Inflammatory macrophage treated with lipopolysaccharide for 4 hours (primary cell): ENCODE measurements around the gene TSC2.
"Not testable (repeated sequence)": the region's sequence is repeated elsewhere in the genome, so short reads cannot be mapped to it uniquely, and the experiment has no call there.

ENCODE experiments used
- DNase-seq: peaks from one replicate; pipeline ENCODE4 v3.0.0-alpha.2; 2020

TSC2 gene

GRCh38 chr16:2011726-2012125 is 36.1 kb upstream of the TSC2 start:
- not testable (repeated sequence) for DNase-seq

GRCh38 chr16:2013527-2013926 is 34.3 kb upstream of the TSC2 start:
- DNase-seq: no peak

- peak; percentile 86 for DNase-seq
Measured at GRCh38 chr16:2015117-2015946, 32.5 kb upstream of the TSC2 start.

- no peak for DNase-seq
Measured at GRCh38 chr16:2015947-2016208, 31.9 kb upstream of the TSC2 start.

DNA sequence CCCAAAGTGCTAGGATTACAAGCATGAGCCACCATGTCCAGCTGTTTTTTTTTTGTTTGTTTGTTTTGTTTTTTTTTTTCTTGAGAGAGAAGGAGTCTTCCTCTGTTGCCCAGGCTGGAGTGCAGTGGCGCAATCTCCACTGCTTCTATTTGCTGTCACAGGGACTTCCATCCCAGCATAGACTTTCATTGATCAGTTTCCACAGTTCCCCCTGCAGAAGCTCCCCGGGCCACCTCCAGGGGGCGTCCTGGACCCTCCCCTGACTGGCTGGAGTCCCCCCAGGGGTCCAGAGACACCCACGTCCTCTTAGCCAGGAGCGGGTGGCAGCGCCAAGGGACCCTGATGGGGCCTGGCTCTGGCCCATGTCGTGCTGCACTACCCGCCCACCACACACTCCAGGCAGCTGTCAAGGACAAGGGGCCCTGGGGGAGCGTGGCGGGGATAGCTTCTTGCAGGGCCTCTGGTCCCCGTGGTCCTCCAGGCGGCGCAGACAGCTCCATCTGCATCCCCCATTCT is 31.3 kb upstream of the TSC2 start:
- DNase-seq: no peak

- no peak for DNase-seq
Measured at GRCh38 chr16:2019518-2019920, 28.3 kb upstream of the TSC2 start, which contains the start of gene NPW. TSS of gene NPW (plus strand) at chr16:2019785.

DNA sequence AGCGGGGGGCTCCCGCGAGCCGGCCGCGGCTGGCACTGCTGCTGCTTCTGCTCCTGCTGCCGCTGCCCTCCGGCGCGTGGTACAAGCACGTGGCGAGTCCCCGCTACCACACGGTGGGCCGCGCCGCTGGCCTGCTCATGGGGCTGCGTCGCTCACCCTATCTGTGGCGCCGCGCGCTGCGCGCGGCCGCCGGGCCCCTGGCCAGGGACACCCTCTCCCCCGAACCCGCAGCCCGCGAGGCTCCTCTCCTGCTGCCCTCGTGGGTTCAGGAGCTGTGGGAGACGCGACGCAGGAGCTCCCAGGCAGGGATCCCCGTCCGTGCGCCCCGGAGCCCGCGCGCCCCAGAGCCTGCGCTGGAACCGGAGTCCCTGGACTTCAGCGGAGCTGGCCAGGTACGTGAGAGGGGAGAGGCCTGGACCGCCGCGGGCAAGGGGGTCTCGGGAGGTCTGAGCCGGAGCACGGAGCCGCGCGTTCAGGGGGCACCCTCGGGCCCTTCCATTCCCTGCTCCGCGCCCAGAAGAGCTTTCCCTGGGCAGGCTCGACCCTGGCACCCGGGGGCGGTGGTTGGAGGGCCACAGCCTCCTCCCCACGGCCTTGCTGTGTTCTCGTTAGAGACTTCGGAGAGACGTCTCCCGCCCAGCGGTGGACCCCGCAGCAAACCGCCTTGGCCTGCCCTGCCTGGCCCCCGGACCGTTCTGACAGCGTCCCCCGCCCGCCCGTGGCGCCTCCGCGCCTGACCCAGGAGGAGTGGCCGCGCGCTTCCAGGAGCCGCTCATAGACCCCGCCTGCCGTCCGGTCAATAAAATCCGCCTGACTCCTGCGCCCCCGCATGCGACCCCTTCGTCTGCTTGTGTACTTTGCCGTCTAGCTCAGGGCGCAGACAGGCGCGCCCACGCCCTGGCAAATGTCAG is 27.6 kb upstream of the TSC2 start:
- DNase-seq: no peak

- DNase-seq: no peak
Measured at GRCh38 chr16:2022723-2023091, 25.1 kb upstream of the TSC2 start.

DNA sequence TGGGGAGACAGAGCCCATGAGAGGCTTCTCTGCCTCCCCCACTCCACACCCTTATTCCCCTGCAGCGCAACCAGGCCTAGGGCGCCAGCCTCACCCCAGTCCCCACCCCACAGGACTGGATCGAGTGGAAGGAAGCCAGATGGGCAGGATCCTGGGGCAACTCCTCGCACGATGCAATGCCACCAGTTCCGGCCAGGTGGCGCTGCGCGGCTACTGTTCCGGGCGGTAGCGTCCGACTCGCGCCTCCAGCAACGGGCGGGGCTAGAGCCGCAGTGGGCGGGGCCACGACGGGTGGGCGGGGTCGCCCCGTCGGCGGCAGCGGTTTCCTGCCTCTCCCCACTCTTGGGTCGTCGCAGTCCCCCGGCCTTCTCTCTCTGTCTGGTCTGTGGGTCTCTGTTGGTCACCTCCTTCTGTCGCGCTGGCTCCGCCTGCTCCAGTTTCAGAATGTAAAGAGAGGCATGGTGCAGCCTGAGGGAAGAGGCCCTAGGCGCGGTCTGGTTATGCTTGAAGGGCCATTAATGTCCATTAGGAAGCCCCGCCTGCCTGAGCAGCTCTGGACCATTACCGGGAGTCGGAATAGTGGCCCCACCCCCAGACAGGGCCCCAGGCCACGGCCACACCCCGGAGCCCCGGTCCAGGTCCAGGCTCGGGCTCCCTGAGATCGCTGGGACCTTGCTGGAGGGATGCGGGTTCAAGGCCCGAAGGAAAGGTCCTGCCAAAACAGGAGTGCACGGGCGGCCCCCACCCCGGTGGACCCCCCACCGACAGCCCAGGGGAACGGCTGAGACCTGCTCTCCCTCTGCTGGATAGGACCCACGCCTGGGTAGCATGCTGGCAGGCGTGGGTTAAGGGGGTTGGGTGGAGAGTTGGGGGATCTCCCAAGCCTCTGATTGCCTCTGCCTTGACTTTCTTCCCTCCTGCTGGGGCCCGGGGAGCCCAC is 24.4 kb upstream of the TSC2 start:
- peak; percentile 85 for DNase-seq

GRCh38 chr16:2024032-2024420 is 23.8 kb upstream of the TSC2 start:
- no peak for DNase-seq

DNA sequence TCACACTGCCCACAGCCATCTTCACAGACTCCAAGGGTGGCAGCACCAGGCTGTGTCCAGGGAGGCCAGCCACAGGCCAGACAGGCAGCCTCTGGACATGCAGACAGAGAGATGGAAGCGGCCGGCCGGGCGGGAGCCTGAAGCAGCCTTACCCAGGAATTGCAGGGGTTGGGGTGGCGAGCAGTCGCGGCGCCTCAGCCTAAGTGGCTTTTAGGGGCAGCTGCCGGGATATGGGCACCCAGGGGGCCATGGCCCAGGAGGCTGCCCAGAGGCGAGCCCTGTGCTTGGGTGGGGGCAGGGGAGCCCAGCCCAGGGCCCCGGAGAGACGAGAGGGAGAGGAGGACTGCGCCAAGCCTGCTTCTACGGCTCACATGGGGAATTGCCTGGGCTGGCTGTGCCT is 22.5 kb upstream of the TSC2 start:
- DNase-seq: no peak

DNA sequence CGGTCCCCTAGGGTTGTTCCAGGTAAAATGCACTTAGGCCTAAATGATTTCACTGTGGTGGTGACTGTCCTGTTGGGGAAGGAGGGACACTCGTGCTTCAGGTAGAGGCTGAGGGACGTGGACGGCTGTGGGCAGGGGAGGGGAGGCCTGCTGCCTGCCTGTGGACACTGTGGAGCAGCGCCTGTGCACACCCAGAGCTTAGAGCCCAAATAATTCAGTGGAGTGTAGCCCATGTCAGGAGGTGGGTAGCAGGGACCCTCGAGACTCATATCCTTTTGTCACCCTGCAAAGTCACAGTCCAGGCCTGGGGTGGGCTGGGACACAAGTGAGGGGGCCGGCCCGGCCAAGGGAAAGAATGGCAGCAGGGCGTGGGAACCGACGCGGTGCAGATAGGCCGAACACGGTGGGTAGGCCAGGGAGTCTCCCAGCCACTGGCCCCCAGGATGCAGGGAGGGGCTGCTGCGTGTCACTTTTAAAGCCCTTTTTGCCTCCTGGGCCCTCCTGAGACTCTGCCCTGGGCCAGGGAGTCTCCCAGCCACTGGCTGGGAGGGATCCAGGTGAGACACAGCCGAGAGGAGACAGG is 21.8 kb upstream of the TSC2 start:
- DNase-seq: no peak

- DNase-seq: no peak
Measured at GRCh38 chr16:2026461-2027023, 21.2 kb upstream of the TSC2 start, which contains the start of gene NHERF2. TSS of gene NHERF2 (plus strand) at chr16:2026902. CDS start at chr16:2027006, 104 bp downstream.

- no peak for DNase-seq
Measured at GRCh38 chr16:2027024-2028010, 20.5 kb upstream of the TSC2 start.

GRCh38 chr16:2028146-2028545 is 19.6 kb upstream of the TSC2 start:
- DNase-seq: no peak

- DNase-seq: no peak
Measured at GRCh38 chr16:2028620-2029220, 19.1 kb upstream of the TSC2 start.

DNA sequence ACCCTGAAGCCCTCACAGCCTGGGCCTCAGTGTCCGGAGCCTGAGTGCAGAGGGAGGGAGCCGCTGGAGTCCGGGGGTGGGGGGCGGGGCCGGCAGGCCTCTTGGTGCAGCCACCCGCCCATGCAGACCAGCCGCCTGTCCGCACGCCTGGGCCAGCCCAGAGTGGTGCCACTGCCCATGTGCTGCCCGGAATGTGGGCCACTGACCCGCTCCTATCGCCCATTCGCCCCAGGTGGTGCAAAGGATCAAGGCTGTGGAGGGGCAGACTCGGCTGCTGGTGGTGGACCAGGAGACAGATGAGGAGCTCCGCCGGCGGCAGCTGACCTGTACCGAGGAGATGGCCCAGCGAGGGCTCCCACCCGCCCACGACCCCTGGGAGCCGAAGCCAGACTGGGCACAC is 18.4 kb upstream of the TSC2 start:
- no peak for DNase-seq

DNA sequence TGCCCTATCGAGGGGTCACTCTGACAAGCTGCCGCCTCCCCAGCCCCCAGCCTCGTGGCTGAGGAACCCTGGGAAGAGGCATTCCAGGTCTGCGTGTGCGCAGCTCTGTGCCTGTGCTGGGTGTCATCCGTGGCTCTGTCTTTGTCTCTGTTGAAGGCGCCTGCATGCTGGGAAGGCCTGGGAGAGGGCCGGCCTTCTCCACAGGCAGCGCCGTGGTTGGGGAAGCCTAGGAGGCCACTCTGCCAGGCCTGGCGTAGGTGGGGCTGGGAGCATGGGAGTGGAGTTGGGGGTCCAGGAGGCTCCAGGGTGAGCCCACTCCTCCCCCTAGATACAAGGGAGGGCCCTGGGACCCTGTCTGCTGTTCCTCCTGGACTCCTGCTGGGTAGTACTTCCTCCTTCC is 17.7 kb upstream of the TSC2 start:
- DNase-seq: no peak

DNA sequence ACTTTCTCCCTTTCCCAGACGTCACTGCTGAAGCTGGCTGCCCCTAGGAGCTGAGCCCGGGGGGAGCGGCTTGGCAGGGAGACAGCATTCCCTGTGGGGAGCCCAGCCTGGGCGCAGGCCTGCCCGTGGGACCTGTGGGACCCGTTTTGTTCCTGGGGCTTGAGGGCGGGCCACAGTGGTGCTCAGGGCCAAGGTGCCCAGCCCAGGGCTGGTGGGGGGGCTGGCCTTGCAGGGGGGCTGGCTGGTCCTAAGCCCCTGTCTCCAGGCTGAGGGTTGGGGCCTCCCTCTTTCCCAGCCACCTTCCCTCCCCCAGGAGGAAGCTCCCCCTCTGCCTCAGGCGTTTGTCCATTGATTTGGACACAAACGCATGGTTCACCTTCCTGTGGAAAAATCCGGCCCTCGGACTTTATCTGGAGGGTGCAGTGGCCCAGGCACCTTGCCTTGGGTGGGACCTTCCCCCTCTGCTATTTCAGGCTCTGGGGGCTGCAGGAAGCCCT is 16.7 kb upstream of the TSC2 start:
- no peak for DNase-seq
